HEK293 (cell line): ENCODE measurements around the gene FAAP100.

ENCODE experiments used
- IKZF3 ChIP-seq: fragments of 450-650 bp; IDR thresholded peaks from 2 replicates; pipeline ENCODE4 v1.5.0; 2018; ENCODE audit warnings: missing biosample characterization, mild to moderate bottlenecking, missing genetic modification characterization, moderate library complexity
- ZNF133 ChIP-seq: fragments of 450-650 bp; formaldehyde crosslinking; IDR thresholded peaks from 2 replicates; pipeline ENCODE4 v1.5.1; 2016; ENCODE audit warnings: missing biosample characterization, missing genetic modification characterization
- ZNF37A ChIP-seq: fragments of 450-650 bp; IDR thresholded peaks from 2 replicates; pipeline ENCODE4 v1.5.1; 2018; ENCODE audit warnings: missing biosample characterization, missing genetic modification characterization
- ZNF449 ChIP-seq: fragments of 450-650 bp; formaldehyde crosslinking; IDR thresholded peaks from 2 replicates; pipeline ENCODE4 v1.5.1; 2017; ENCODE audit warnings: missing biosample characterization, mild to moderate bottlenecking, missing genetic modification characterization, moderate library complexity

- no peak for TF ChIP-seq ZNF37A (tag by site-specific recombination)
- no peak for TF ChIP-seq IKZF3 (tag by site-specific recombination)
- TF ChIP-seq ZNF449 (tag by site-specific recombination) = no peak
- no peak for TF ChIP-seq ZNF133 (tag by site-specific recombination)
Measured at GRCh38 chr17:81500047-81500446, 52.1 kb downstream of the FAAP100 start.
